Measurements from ENCODE around the gene CDC42EP4.
A peak's percentile ranks its signal among the peaks of the same experiment; 100 is the strongest.

The CDC42EP4 gene

DNA sequence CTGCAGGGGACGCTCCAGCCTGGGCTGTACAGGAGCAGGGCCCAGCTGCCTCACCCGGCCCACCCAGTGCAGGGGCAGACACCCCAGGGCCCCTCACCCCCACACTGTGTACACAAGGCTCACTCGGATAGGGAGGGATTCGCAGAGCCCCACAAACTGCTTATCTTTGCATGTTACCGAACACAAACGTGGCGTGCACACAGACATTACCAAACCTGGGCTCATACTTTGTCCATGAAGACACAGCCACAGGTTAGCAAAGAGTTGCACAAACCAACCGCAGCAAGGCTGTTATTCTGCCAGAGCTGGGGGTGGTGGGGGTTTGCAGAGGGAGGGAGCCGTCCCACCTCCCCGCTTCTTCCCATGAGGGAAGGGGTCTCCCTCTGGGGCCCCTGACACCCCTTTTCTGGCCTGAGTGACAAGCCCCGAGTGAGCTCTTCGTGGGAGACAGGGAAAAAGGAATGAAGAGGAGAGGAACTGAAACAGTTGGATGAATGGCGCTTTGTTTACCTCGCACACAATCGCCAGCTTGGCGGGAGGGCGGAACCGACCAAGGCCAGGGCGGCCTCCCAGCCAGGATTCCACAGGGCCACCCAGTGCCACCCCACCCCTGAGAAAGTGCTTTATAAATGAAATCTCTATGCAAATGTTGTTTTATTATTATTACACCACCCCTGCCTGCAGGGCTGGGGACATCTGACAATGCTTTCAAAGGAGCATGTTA, 49.7 kb downstream of the CDC42EP4 start:
- TF ChIP-seq, protein P1, sequence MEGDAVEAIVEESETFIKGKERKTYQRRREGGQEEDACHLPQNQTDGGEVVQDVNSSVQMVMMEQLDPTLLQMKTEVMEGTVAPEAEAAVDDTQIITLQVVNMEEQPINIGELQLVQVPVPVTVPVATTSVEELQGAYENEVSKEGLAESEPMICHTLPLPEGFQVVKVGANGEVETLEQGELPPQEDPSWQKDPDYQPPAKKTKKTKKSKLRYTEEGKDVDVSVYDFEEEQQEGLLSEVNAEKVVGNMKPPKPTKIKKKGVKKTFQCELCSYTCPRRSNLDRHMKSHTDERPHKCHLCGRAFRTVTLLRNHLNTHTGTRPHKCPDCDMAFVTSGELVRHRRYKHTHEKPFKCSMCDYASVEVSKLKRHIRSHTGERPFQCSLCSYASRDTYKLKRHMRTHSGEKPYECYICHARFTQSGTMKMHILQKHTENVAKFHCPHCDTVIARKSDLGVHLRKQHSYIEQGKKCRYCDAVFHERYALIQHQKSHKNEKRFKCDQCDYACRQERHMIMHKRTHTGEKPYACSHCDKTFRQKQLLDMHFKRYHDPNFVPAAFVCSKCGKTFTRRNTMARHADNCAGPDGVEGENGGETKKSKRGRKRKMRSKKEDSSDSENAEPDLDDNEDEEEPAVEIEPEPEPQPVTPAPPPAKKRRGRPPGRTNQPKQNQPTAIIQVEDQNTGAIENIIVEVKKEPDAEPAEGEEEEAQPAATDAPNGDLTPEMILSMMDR (IDR thresholded peaks at IDR 0.05): no peak
- H3K9me3 ChIP-seq (ENCODE audit: control insufficient read depth, low read length): no peaks in the 10 kb centered on the region
- H3K9ac ChIP-seq: no peak overlapping the region
- H3K4me3 ChIP-seq (ENCODE audit: low read depth, low read length): no peak overlapping the region
- H3K36me3 ChIP-seq (ENCODE audit: control insufficient read depth, insufficient read depth, low read length): no peaks in the 10 kb centered on the region
- H3K27ac ChIP-seq: no peak overlapping the region
- no peaks in the 10 kb centered on the region for H3K79me2 ChIP-seq
- H3K4me1 ChIP-seq: no peaks in the 10 kb centered on the region
- no peaks in the 10 kb centered on the region for H3K27me3 ChIP-seq (ENCODE audit: control insufficient read depth, insufficient read depth, low read length)
- H3K4me2 ChIP-seq (ENCODE audit: low read length): no peak overlapping the region
- no peak overlapping the region for H2AFZ ChIP-seq

DNA sequence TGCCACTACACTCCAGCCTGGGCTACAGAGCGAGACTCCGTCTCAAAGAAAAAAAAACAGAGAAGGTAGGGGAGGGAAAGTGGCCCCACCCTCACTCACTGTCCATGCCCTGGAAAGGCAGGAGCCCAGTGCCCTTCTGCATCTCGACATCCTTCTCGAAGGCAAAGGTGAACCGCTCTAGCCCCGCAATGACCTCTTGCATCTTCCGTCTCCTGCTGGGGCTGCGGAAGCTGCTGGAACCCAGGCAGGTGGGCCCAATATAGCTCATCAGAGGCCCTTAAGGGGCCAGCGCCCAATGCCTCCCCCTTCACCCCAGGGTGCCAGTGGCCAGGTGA, 50.2 kb downstream of the CDC42EP4 start, which contains the start of gene CPSF4L:
TSS of gene CPSF4L (minus strand) at position 264 of the 335 bp plus-strand sequence. CDS start at position 202, 62 bp downstream.
- Histone ChIP-seq H3K9me3 (ENCODE audit: control insufficient read depth, low read length) (no peaks in the 10 kb centered on the region), H3K36me3 (ENCODE audit: control insufficient read depth, insufficient read depth, low read length) (no peaks in the 10 kb centered on the region), H3K4me1 (no peaks in the 10 kb centered on the region), H3K9ac (no peak within 1 kb of the TSS), H3K4me2 (ENCODE audit: low read length) (no peak within 1 kb of the TSS), H3K4me3 (ENCODE audit: low read depth, low read length) (no peak within 1 kb of the TSS), H3K27me3 (ENCODE audit: control insufficient read depth, insufficient read depth, low read length) (no peaks in the 10 kb centered on the region), H3K79me2 (no peaks in the 10 kb centered on the region), H2AFZ (no peak within 1 kb of the TSS), H3K27ac (no peak within 1 kb of the TSS)
- TF ChIP-seq, protein P1 (IDR thresholded peaks at IDR 0.05): no peak

DNA sequence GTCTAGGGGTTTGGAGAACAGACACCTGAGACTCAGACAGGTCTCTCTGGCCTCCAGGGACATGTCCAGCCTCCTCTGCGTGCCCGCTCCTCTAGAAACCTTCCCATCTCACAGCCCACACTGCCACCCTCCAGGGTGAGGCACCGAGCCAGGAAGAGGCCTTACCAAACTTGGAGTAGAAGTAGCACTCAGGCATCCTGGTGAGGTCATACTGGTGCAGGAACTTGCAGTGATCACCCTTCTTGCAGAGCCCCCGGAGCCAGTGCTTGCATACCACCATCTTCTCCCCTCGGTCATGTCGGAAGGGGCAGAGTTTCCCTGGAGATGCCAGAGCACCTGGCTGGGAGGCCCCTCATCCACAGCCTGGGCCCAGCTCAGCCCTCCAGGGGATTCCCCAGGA, 54.3 kb downstream of the CDC42EP4 start:
- Histone ChIP-seq H3K4me2 (ENCODE audit: low read length) (no peak overlapping the region), H3K36me3 (ENCODE audit: control insufficient read depth, insufficient read depth, low read length) (no peaks in the 10 kb centered on the region), H3K79me2 (no peaks in the 10 kb centered on the region), H3K9me3 (ENCODE audit: control insufficient read depth, low read length) (no peaks in the 10 kb centered on the region), H3K4me1 (no peaks in the 10 kb centered on the region), H2AFZ (no peak overlapping the region), H3K27ac (no peak overlapping the region), H3K4me3 (ENCODE audit: low read depth, low read length) (no peak overlapping the region), H3K27me3 (ENCODE audit: control insufficient read depth, insufficient read depth, low read length) (no peaks in the 10 kb centered on the region), H3K9ac (no peak overlapping the region)
- TF ChIP-seq, protein P1 (IDR thresholded peaks at IDR 0.05): no peak

DNA sequence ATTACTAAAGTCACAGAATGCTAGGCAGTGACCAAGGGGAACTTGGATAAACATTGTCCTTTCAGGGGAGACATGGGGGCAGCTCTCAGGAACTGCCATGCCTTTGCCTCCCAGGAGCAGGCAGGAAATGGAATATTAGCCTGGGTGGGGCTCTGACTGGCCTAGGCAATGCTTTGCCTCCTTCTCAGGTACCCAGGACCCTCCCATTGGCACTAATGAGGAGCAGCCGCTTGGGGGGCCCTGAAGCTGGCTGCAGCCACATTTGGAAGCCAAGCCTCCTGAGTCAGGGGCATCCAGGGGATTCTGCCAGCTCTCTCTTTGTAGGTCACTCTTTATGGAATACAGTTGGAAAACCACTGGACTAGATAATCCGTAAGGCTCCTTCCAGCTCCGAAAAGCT, 55.6 kb downstream of the CDC42EP4 start:
- Histone ChIP-seq H3K36me3 (ENCODE audit: control insufficient read depth, insufficient read depth, low read length) (no peaks in the 10 kb centered on the region), H3K9ac (no peak overlapping the region), H3K4me1 (no peaks in the 10 kb centered on the region), H3K27me3 (ENCODE audit: control insufficient read depth, insufficient read depth, low read length) (no peaks in the 10 kb centered on the region), H3K27ac (no peak overlapping the region), H3K79me2 (no peaks in the 10 kb centered on the region), H2AFZ (no peak overlapping the region), H3K4me2 (ENCODE audit: low read length) (no peak overlapping the region), H3K9me3 (ENCODE audit: control insufficient read depth, low read length) (no peaks in the 10 kb centered on the region), H3K4me3 (ENCODE audit: low read depth, low read length) (no peak overlapping the region)
- TF ChIP-seq, protein P1 (IDR thresholded peaks at IDR 0.05): no peak

DNA sequence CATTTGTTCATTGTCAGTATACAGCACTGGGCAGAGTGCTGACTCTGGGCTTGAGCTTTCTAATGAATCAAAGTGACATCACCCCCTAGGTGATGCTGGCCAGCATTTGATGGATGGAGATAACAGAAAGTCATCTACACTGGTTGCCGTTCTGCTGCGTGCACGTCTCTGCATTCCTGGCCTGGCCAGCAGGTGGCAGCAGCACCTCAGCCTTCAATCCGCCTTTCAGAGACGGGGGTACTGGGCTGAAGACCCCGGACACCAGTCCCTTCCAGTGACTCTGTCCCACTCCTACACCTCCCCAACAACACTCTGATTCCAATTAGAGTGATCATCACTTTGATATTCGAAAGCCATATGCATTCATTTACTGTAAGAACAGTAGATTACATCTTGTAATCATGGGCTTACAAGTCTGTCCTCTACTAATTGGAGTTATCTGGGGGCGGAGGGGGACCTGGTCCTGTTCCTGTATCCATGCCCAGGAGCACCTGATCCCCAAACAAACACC, 56.1 kb downstream of the CDC42EP4 start:
- Histone ChIP-seq H3K9ac (no peak overlapping the region), H3K27me3 (ENCODE audit: control insufficient read depth, insufficient read depth, low read length) (no peaks in the 10 kb centered on the region), H3K4me3 (ENCODE audit: low read depth, low read length) (no peak overlapping the region), H3K4me1 (no peaks in the 10 kb centered on the region), H3K79me2 (no peaks in the 10 kb centered on the region), H3K36me3 (ENCODE audit: control insufficient read depth, insufficient read depth, low read length) (no peaks in the 10 kb centered on the region), H2AFZ (no peak overlapping the region), H3K9me3 (ENCODE audit: control insufficient read depth, low read length) (no peaks in the 10 kb centered on the region), H3K4me2 (ENCODE audit: low read length) (no peak overlapping the region), H3K27ac (no peak overlapping the region)
- TF ChIP-seq, protein P1 (IDR thresholded peaks at IDR 0.05): peak; percentile 99
